Kidney tubule cell (primary cell): ENCODE data around the gene KITLG.
A peak's percentile ranks its signal among the peaks of the same experiment; 100 is the strongest.
"Not testable (repeated sequence)": the region's sequence is repeated elsewhere in the genome, so short reads cannot be mapped to it uniquely, and the experiment has no call there.

Experiments used
- DNase-seq: peaks from one replicate; pipeline ENCODE4 v3.0.0-alpha.2; 2018; ENCODE audit warnings: low spot score

Gene KITLG

DNA sequence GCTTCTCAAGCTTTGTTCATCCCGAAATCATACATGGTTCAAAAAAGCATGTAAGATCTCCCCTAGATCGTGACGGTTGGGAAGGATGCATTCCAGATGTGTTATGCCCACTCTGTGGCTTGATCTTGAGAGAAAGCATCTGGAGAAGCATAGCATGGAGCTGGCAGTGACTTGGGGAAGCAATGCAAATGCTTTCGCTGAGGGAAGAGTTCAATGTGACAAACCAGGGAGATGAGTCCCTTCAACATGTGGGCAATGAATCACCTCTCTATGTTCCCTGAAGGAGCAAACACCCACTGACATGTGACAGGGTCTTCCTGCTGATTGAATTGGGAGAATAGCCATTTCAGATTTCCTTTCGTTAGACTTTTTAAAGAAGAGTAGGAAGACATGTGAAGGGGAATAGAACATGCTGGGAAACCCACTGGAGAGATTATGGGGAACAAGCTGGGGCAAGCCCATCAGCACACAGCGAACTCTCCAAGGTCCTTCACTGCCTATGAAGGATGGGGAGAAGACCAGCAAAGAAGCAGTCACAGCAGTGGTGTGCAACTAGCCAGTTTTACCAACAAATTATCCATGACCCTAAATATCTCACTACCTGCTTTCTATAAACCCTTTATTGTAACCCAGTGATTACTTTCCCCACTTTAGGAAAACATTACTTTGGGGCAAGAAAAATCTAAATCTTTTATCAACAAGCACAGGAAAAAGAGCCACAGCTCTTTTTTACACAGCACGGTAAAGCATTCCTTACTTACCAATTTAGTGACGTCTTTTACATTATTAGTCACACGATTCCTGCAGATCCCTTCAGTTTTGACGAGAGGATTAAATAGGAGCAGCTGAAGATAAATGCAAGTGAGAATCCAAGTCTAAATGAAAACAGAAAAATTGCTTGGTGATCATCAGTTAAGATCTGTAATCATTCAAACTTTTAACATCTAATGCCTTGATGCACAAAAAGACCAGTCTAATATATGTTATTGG is 35.0 kb downstream of the KITLG start:
- peak; percentile 34 for DNase-seq

DNA sequence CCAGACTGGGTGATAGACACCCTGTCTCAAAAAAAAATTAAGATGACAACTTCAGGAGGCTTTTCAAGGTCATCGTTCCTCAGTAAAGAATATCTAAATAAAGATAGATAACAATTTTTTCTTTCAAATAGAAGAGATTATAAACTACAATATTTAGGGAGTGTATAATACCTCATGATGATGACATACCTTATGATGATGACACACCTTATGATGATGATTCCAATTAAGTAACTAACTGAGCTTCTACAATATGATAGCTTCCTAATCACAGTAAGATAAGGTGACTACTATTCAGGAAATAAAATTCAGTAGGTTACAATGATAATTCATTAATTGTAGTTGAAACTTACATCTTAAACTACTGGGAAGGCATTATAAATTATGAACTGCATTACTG is 40.4 kb downstream of the KITLG start:
- DNase-seq: no peak

DNA sequence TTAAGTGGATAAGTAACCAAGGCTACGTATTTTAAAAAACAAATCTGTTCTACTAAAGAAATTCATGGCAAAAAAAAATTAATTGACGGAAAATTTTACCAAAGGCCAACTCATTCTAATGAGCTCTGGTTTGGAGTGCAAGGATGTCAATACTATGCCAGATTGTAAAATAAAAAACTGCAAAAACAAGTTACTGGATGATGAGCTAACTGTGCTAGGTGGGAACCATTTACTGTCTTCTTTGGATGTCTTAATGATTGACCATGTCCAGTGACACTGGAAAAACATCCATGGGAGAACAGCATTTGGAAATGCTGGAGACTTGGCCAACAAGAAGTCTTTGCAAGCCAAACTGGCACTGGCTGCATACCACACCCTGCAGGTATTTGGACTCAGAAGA is 41.6 kb downstream of the KITLG start:
- DNase-seq: no peak

DNA sequence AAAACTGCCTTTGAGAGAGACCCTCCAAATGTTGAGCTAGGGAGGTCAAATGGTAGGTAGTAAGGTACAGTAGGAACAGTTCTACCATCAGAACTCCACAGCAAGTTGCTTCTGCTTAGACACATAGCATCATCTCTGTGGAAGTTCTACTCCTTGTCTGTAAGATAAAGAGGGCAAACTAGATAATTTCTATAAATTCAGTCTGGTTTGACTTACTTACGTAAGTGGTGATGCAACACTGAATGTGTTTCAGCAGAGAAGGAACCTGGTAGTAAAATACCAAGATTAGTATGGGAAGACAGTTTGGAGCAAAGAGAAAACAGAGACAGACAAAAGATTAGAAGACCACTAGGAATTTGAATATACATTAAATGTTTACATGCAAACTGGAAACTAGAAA is 42.0 kb downstream of the KITLG start:
- DNase-seq: no peak

DNA sequence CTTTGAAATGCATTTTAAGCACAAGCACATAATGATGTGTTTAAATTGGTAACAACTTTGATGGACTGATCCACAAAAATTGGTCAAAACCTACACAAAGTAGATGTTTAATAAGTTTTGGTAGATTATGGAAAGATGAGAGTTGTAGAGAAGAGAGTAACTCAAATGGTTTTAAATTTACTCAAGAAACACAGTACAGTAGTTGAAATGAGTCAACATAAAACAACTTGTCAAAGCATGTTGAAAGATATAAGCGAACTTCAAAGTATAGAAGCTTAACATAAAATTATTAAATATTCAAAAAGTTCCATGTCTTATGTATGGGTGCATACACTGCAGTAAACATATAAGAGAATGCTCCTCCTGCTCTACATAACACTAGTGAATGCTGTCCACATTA is 49.4 kb downstream of the KITLG start:
- DNase-seq: no peak

DNA sequence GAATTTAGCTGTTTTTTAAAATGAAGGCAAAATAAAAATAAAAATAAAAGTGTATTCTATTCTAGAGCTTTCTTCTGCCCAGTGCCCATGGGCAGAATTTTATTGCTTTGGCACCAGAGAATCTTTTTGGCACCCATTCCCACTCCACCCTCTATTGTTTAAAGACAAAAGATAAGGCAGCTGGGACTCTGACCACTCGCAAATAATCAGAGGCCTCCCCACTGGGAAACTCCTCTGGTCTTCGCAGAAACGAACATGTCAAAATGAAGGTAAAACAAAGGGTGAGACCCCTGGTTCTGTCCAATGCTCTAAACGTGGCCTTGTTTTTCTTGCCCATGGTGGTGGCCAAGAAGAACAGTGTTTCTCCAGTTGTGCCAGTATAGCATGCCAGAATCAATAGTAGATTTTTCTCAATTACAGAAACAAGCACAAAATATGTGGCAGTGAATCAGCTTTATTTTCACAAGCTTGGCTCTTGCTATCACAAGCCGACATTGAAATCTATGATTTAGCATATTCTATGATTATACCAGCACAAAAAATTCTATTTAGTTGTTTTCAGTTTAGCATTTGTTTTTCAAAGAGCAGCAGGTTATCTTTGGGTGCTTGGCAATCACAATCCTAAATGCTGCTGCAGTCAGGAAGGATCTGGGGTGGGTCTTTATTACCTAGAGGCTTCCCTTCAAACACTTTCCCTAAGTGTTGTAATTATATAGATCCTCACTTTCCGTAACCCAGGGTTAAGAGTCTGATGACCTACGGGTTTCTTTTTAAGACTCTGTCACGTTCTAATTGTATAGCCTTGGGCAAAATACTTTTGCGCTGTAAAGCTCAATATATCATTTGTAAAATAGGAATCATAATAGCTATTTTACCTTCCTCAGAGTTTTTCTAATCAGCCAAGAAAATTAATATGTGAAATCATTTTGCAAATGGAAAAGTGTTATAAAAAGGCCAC is 50.5 kb downstream of the KITLG start:
- DNase-seq: no peak

DNA sequence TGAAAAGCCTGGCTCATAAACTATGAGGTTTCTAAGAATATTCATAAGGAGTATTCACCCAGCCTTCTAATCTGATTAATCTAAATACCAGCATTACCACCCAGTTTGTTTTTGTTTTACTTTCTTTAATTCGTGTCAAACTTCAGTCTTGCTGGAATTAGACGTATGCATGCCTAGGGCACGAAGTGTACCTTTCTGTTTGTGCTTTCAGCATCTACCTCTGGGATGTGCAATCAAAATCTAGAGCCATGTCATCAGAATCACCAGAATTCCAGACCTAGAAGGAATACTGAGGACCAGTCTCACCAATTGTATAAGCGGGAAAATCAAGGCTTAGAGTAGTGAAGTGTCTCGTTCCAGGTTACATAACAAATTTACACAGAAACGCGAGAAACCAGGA is 57.3 kb downstream of the KITLG start:
- no peak for DNase-seq

DNA sequence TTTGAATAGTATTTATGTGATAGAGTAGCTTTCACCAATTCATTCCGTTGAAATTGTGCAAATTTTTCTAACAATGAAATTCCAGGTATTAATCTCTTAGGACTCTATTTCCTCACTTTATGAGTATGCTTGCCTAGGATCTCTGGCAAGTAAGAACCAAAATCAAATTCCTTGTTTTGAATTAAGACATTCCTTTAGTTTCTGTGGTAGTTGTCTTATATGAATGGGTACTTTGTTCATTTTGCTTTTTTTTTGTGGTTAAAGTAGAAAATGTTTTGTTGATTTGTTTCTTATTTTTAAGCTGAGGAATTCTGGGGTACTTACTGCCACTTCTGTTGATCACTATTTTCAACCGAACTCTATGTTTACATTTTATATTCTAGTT is 59.8 kb downstream of the KITLG start:
- DNase-seq: no peak

DNA sequence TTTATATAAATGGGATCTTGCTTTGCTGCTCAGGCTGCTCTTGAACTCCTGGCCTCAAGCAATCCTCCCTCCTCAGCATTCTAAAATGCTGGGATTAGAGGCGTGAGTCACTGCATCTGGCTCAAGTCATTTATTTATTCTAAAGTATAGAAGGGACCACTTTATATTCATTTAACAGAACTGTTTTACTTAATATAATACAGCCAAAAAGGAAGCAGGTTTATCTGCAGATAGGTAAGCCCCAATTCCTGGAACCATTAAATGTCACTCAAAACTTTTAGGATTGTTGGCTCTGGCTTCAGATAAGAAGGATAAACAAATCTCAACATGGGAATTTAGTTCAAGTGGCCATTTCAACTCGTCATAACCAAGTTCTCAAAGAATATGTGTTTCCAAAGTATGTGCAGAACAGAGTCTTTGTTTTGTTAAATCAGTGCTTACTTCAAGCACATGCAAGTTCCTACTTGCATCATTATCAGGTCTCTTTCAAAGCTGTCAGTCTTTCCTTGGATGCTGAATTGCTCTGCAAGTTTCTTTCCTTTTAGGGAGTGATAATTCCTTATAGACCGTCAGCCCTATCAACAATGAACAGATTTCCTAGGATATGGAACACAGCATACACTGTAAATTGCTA is 60.4 kb downstream of the KITLG start:
- no peak for DNase-seq

DNA sequence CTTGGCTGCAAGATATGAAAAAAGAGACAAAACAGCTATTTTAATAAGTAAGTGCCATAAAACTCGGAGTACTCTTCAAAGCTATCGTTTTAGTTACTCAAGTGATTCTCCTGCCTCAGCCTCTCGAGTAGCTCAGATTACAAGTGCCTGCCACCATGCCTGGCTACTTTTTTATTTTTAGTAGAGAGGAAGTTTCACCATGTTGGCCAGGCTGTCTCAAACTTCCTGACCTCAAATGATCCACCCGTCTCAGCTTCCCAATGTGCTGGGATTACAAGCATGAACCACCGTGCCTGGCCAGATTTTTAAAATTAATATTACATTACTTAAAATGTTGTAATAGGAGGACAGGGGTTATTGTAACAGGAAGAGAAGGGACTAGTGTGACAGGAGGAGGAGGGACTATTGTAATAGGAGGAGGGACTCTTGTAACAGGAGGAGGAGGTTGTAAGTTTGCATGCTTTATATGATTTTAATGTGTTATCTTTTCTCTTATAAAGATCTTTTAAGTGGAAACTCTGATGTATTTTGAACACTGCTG is 61.3 kb downstream of the KITLG start:
- DNase-seq: no peak

DNA sequence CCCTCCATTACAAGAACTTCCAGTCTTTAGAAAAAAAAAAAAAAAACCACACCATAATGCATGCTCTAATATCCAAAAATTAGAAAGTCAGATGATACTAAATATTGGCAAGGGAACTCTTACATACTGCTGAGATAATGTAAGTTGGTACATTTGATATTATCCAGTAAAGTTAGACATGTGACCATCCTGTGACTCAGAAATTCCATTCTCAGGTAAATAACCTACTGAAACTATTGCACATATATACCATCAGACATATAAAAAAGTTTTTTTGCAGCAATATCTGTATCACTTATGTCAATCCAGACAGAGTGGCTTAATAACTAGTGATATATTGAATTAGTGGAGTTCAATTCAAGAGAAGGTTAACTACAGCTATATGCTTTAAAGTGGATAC is 63.5 kb downstream of the KITLG start:
- peak; percentile 23 for DNase-seq

DNA sequence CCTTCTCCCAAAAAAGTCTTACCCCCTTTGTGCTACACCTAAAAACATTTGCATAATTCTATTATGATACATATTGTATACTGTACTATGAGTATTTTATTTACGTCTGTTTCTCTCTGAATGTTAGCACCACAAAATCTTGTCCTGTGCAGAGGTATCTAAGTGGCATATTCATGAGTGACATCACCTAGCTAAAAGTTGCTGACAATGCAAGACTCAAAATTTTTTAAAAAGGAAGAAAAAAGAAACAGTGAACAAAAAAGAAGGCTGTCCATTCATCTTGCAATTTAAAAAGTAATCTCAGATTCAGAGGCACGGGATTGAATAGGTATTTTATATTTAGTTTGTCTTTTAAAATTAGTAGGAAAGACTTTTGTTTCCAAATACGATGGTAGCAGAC is 69.4 kb downstream of the KITLG start:
- DNase-seq: no peak

DNA sequence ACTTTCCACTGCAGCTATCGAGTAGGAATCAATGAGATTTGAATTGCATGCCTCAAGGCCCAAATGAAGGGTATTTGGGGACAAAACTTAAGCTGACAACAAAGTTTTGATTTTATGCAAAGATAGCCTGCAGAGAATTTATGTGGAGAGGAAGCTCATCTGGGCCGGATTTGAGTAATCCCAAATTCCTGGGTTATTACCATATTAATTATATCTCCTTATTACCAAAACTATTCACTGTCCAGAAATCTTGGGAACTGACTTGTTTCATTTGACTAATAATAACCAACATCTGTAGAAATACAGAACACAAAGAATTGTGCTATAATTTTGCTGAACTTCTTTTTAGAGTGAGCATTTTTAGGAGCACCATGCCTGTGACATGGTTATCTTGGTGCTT is 70.4 kb downstream of the KITLG start:
- no peak for DNase-seq

DNA sequence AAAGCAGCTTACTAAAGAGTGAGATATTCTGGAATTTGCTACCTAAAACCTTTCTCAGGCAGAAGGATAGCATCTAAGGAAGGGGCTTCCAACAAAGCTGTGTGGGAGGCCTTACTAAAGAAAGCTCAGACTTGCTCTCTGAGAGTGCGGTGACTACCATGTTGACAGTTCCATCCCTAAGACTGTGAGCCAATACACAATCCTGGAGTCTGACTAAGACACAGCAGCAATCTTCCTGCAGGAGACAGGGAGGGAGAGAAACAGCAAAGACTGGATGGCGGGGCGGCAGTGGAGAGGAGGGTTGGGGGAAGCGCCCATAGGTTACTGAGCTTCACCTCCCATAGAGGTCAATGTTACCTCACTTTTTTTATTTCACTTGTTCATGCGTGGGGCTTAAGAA is 70.9 kb downstream of the KITLG start:
- DNase-seq: no peak

DNA sequence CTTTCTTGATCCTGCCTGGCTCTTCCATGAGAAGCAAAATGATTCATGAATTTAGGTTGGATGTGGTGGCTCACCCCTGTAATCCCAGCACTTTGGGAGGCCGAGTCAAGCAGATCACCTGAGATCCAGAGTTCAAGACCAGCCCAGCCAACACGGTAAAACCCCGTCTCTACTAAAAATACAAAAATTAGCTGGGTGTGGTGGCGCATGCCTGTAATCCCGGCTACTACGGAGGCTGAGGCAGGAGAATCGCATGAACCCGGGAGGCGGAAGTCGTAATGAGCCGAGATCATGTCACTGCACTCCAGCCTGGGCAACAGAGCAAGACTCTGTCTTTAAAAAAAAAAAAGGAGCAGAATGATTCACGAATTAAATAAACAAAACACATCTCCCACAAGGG is 72.4 kb downstream of the KITLG start:
- DNase-seq: not testable (repeated sequence)

DNA sequence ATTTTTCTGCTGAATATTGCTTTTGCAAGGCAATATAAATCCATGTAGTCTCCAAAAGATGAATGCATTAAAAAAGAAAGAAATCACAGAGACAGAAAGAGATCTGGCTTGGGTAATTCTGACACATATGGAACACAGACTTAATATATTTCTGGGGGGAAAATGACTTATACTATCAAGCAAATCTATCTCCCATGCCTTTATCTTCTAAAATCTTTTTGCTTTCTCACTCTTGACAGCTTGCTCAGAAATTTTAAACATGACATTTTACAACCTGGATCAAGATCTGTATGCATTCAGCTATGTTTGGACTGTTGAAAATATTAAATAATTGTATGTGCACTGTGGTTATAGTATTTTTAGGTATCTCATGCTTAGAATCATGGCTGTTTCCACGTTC is 73.0 kb downstream of the KITLG start:
- no peak for DNase-seq

DNA sequence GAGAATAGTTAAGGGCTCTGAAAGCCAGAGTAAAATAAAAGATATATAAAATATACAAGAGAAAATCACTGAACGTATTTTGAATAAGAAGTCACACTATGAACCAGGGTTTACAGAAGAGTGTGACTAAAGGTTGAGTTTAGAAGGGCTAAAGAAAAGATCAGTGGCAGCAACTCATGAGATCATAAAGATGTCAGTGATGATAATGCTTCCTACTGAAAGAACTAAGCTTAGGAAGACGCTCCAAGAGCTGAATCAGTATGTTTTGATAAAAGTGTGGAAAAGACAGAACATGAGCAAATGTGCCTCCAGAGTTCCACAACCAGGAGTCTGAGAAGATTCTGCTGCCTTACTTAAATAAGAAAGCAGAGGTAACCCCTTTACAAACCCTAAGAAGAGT is 74.6 kb downstream of the KITLG start:
- no peak for DNase-seq

DNA sequence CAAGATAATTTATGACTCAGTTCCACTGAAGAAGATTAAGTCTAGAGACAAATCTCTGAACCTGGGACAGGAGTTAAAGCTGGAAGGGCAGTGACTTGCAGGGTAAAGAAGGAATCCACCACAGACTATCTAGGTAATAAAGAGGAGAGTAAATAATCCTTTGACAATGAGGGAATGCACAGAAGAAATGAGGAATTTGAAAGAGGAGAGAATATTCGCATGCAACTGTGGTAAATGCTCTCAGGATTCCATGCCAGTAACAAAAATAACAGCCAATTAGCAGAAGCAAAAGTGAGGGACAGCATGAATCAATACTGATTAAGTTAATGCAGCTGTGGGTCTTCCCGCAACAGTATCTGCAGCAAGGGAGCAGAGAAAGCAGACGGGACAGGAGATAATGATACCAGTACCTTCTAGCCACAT is 77.0 kb downstream of the KITLG start:
- no peak for DNase-seq

DNA sequence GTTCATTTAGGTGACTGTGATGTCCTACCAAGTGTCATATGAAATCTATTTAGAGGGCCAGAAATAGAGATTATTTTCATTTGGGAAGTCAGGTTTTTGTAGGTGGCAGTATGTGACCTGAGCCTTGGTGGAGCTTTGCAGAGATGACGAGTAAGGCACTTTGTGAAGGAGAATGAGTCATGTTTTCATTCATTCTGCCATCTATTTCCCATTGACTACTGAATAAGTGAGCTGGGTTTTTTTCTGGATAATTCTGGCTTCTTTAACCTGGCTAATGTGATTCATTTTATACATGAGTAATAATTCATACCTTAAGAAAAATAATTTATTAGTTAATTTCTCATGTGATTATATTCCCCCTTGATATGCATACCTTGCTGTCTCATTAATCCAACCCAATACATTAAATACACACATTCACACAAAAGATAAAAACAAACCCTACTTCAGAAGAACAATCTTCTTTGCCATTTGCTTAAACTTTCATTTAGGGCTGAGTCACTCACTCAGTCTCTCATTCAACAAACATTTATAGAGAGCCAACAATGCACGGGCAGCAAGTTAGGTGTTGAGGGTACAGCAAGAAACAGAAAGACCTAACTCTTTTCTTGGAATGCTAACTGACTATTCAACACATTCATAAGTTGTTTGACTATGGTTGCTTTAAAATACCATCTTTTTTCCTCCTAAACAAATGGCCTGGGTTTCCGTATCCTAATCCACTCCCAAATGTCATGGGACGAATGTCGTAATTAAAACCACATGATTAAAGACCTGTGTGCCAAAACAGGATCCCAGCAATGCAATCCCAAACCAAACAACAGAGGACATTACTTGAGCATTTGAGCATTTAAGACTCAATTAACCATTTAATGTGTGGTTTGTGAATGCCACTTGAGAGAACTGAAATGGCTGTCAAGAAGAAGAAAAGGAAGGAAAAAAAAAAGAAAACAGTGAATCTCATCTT is 78.0 kb downstream of the KITLG start:
- peak; percentile 52 for DNase-seq

DNA sequence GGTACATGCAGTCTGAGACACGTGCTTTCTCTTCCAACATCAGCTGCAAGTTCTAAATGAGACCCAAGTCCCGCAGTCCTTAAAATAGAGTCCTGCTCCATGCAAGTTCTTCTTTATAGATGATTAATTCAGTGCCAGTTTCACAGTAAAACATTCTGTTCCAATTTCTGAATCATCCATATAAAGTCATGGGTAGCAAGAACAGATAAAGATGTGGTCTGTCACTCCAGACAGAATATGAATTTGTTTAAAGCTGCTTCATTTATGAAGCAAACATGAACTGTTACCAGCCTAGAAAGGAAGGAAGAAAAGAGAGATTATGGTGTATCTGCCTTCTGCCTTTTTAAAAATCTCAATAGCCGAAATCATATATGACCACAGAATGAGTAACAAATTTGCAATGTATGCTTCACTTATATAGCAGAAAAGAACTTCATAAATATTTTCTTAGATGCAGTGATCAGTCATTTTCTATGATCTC is 83.3 kb downstream of the KITLG start:
- DNase-seq: no peak

DNA sequence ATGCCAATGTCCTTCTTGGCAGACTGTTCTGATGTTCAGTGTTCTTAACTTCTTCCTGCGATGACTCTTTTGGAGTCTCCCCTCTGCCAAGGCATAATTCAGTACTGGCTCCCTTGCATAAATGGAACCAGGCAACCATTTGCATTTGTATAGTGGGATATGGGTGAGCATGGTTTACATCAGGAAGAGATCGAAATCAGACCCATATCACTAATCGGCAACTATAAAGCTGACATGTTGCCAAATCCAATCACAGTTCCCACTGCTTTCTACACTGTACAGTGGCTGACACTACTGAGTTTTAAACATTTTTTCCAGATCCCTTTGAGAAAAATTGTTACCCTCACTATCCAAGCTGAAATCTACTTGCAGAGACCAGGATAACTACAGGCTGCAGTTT is 83.8 kb downstream of the KITLG start:
- no peak for DNase-seq
